IMR-90 (cell line): ENCODE results near the gene TRIM43B. TPM values are rescaled to one million over a fixed set of nuclear protein-coding genes. Genes with fewer than 3 reads are reported as not detected.
"Not testable (repeated sequence)": the region's sequence is repeated elsewhere in the genome, so short reads cannot be mapped to it uniquely, and the experiment has no call there.

ENCODE experiments used
- ATAC-seq: fragments of 200-7000 bp; cut with Tn5 transposase; 2 replicates; pipeline ENCODE4 v1.9.1; 2020; ENCODE audit warnings: low read depth, mild to moderate bottlenecking, moderate library complexity
- Bru-seq: library from RNA; stranded (reverse); fragments of 400-500 nt; gene quantifications from one replicate; lab custom pipeline; 2021; lab: Mats Ljungman, UMichigan
- BruChase-seq, 2 experiments: library from RNA; stranded (reverse); fragments of 400-500 nt; gene quantifications; one replicate each; lab custom pipeline; 2021; lab: Mats Ljungman, UMichigan
- BruUV-seq: library from RNA; stranded (reverse); fragments of 400-500 nt; replicated peaks from 2 replicates; lab custom pipeline; 2021; lab: Mats Ljungman, UMichigan
- CTCF ChIA-PET: fragments of 300-600 bp; formaldehyde crosslinking; extraction: SDS; loops from one replicate; lab custom pipeline; 2021; ENCODE audit warnings: antibody characterized with exemption; lab: Yijun Ruan, JAX
- POLR2A ChIA-PET: fragments of 300-600 bp; sonication (Branson Sonifier 250); formaldehyde crosslinking; loops from one replicate; lab custom pipeline; 2022; ENCODE audit warnings: antibody characterized with exemption; ENCODE audit not compliant: unreplicated experiment; lab: Charles Lee
- DNase-seq: peaks from one replicate; pipeline ENCODE4 v3.0.0; 2013
- H2AFZ ChIP-seq: replicated peaks from 2 replicates; pipeline ENCODE3; 2013; ENCODE audit warnings: low read length, mild to moderate bottlenecking; ENCODE audit not compliant: poor library complexity
- H2AK5ac ChIP-seq: 2 replicates; pipeline ENCODE4 v1.6.1; 2013; ENCODE audit warnings: low read depth, low read length, inconsistent platforms
- H2AK9ac ChIP-seq: replicated peaks from 2 replicates; pipeline ENCODE3; 2013; ENCODE audit warnings: mild to moderate bottlenecking, low read depth, low read length, moderate library complexity; ENCODE audit not compliant: poor library complexity
- H2BK120ac ChIP-seq: 2 replicates; pipeline ENCODE4 v1.6.1; 2013; ENCODE audit warnings: low read depth, low read length, inconsistent platforms
- H2BK15ac ChIP-seq: 3 replicates; pipeline ENCODE4 v1.6.1; 2013; ENCODE audit warnings: low read depth, low read length, inconsistent platforms
- H2BK20ac ChIP-seq: 2 replicates; pipeline ENCODE4 v1.6.1; 2013; ENCODE audit warnings: low read depth, mild to moderate bottlenecking, inconsistent platforms, low read length, moderate library complexity
- H2BK5ac ChIP-seq: 2 replicates; pipeline ENCODE4 v1.6.1; 2013; ENCODE audit warnings: mild to moderate bottlenecking, low read depth, low read length, inconsistent platforms; ENCODE audit not compliant: poor library complexity, severe bottlenecking
- H3K14ac ChIP-seq: replicated peaks from 2 replicates; pipeline ENCODE4 v1.6.1; 2013; ENCODE audit warnings: low read depth, low read length, inconsistent platforms
- H3K18ac ChIP-seq: 2 replicates; pipeline ENCODE4 v1.6.1; 2013; ENCODE audit warnings: low read depth, low read length, control low read depth
- H3K23ac ChIP-seq: 2 replicates; pipeline ENCODE4 v1.6.1; 2013; ENCODE audit warnings: low read depth, low read length, inconsistent platforms
- H3K27ac ChIP-seq: 2 replicates; pipeline ENCODE4 v1.5.1; 2013; ENCODE audit warnings: mild to moderate bottlenecking, control low read depth, low read length; ENCODE audit not compliant: insufficient read depth
- H3K27me3 ChIP-seq: 2 replicates; pipeline ENCODE4 v1.6.1; 2013; ENCODE audit warnings: low read length; ENCODE audit not compliant: control insufficient read depth, insufficient read depth
- H3K36me3 ChIP-seq: 2 replicates; pipeline ENCODE4 v1.6.1; 2013; ENCODE audit warnings: low read length, mixed read lengths; ENCODE audit not compliant: control insufficient read depth, insufficient read depth
- H3K4ac ChIP-seq: 2 replicates; pipeline ENCODE4 v1.6.1; 2013; ENCODE audit warnings: low read depth, low read length, inconsistent platforms
- H3K4me1 ChIP-seq: 2 replicates; pipeline ENCODE4 v1.6.1; 2013; ENCODE audit warnings: low read length, mixed read lengths; ENCODE audit not compliant: control insufficient read depth, insufficient read depth
- H3K4me2 ChIP-seq: 2 replicates; pipeline ENCODE4 v1.6.1; 2013; ENCODE audit warnings: low read depth, mild to moderate bottlenecking, control low read depth, low read length, moderate library complexity
- H3K4me3 ChIP-seq: 2 replicates; pipeline ENCODE4 v1.5.1; 2013; ENCODE audit warnings: low read depth, mild to moderate bottlenecking, control low read depth, low read length, moderate library complexity; ENCODE audit not compliant: insufficient read depth
- H3K56ac ChIP-seq: 2 replicates; pipeline ENCODE4 v1.6.1; 2013; ENCODE audit warnings: low read length, inconsistent platforms; ENCODE audit not compliant: insufficient read depth; ENCODE audit errors: extremely low read depth
- H3K79me1 ChIP-seq, 2 experiments: 2 replicates each; pipeline ENCODE4 v1.6.1; 2013; ENCODE audit warnings: low read length in 2 of 2, inconsistent platforms in 1 of 2, low read depth in 1 of 2
- H3K9ac ChIP-seq: 2 replicates; pipeline ENCODE4 v1.6.1; 2013; ENCODE audit warnings: low read depth, low read length, control low read depth
- H3K9me1 ChIP-seq: 2 replicates; pipeline ENCODE4 v1.6.1; 2013; ENCODE audit warnings: low read length, inconsistent platforms; ENCODE audit not compliant: insufficient read depth
- H3K9me3 ChIP-seq: 2 replicates; pipeline ENCODE4 v1.6.1; 2013; ENCODE audit warnings: low read length; ENCODE audit not compliant: control insufficient read depth, insufficient read depth
- H4K20me1 ChIP-seq: 2 replicates; pipeline ENCODE4 v1.6.1; 2013; ENCODE audit warnings: low read length, inconsistent platforms; ENCODE audit not compliant: insufficient read depth
- H4K5ac ChIP-seq: 2 replicates; pipeline ENCODE4 v1.6.1; 2013; ENCODE audit warnings: mild to moderate bottlenecking, low read depth, low read length, control low read depth
- H4K8ac ChIP-seq, 2 experiments: 2 replicates each; pipeline ENCODE4 v1.6.1; 2013; ENCODE audit warnings: low read depth in 2 of 2, low read length in 2 of 2, control low read depth in 1 of 2, inconsistent platforms in 1 of 2
- H4K91ac ChIP-seq: 2 replicates; pipeline ENCODE4 v1.6.1; 2013; ENCODE audit warnings: low read depth, low read length, inconsistent platforms; ENCODE audit not compliant: insufficient read depth
- WGBS, 2 experiments: methylation state at CpG; one replicate each; pipeline versions ENCODE4 v1.1.5 to v1.1.7; 2013; ENCODE audit warnings: missing lambda C conversion rate in 2 of 2; ENCODE audit not compliant: insufficient read length in 1 of 2; ENCODE audit errors: extremely low coverage in 2 of 2; 5-methylcytosine and 5-hydroxymethylcytosine counted together
- dilution Hi-C: fragments of 300-500 bp; cut with HindIII; formaldehyde crosslinking; loops from one replicate; pipeline ENCODE4 v1.14.3; 2018; ENCODE audit warnings: low sequenced_read_pairs; ENCODE audit not compliant: unreplicated experiment
- in situ Hi-C: fragments of 300-500 bp; cut with MboI; formaldehyde crosslinking; loops from 3 replicates; pipeline ENCODE4 v1.14.3; 2019; ENCODE audit warnings: low sequenced_read_pairs, inconsistent platforms, mixed read lengths
- intact Hi-C: fragments of 100-400 bp; cut with micrococcal nuclease; formaldehyde crosslinking; loops from 2 replicates; pipeline ENCODE4 v1.10.0; 2022
- long read RNA-seq: library from polyadenylated mRNA; unstranded; transcript quantifications from one replicate; pipeline ENCODE4 v2.0.0, GENCODE V29; 2021; ENCODE audit not compliant: unreplicated experiment
- polyA plus RNA-seq, 3 experiments: library from polyadenylated mRNA; depleted of rRNA; stranded (reverse); fragments of >200 nt; gene quantifications; 2 replicates each; pipeline ENCODE4 v1.2.3, GENCODE V29; 2012; ENCODE audit warnings: low replicate concordance in 1 of 3
- total RNA-seq: library from RNA; depleted of rRNA; stranded (reverse); fragments of >200 nt; gene quantifications from 2 replicates; pipeline ENCODE4 v1.2.3, GENCODE V29; 2012; rRNA removed

The TRIM43B gene
- total RNA-seq (not detected in 2 replicates), polyA plus RNA-seq (2012; rRNA removed) (not detected in 2 replicates), Bru-seq, nascent RNA (not detected), BruChase-seq, experiment 1, labeled RNA remaining after a 6-hour chase (not detected), BruChase-seq, experiment 2, labeled RNA remaining after a 2-hour chase (not detected)
- not detected in 2 replicates for polyA plus RNA-seq (2012; cell fraction: cytosol; rRNA removed)
- polyA plus RNA-seq (2012; cell fraction: nucleus; rRNA removed; ENCODE audit: low replicate concordance) = not detected in 2 replicates
- long read RNA-seq = 0 reads

GRCh38 chr2:95484654-95485053 is at the start of gene TRIM43B:
Gene TRIM43B (minus strand): TSS chr2:95484754. CDS start chr2:95482714, 2,040 bp downstream.
- ATAC-seq, H4K8ac ChIP-seq, H2BK120ac ChIP-seq, DNase-seq, H3K23ac ChIP-seq, H4K20me1 ChIP-seq, H3K4me3 ChIP-seq, BruUV-seq, H2AFZ ChIP-seq, H3K9me3 ChIP-seq, POLR2A ChIA-PET, CTCF ChIA-PET, H2AK5ac ChIP-seq, H3K9me1 ChIP-seq, in situ Hi-C loops, H3K14ac ChIP-seq, H3K4me2 ChIP-seq, H3K4me1 ChIP-seq, H3K4ac ChIP-seq, H3K9ac ChIP-seq, H3K27me3 ChIP-seq, intact Hi-C loops, H2BK5ac ChIP-seq, H3K36me3 ChIP-seq, H3K27ac ChIP-seq, H2AK9ac ChIP-seq, H2BK15ac ChIP-seq, H4K91ac ChIP-seq, H3K79me1 ChIP-seq, H4K5ac ChIP-seq, dilution Hi-C loops, H3K56ac ChIP-seq, H2BK20ac ChIP-seq, H3K18ac ChIP-seq: not testable (repeated sequence)
- WGBS, 2 experiments = no CpG with 5 or more reads among the region's 4 CpGs
